Fibroblast of lung (primary cell): ENCODE measurements around the gene ZNF609. TPM values are rescaled to one million over a fixed set of nuclear protein-coding genes. Genes with fewer than 3 reads are reported as not detected.

ENCODE experiments used
- DNase-seq, 2 donors: peaks; one replicate each; pipeline versions ENCODE4 v3.0.0 to v3.0.0-alpha.2; 2010; ENCODE audit warnings: low read depth in 2 of 2
- H2AFZ ChIP-seq: 2 replicates; pipeline ENCODE4 v1.5.1; 2012; ENCODE audit warnings: low read length, control low read depth, inconsistent platforms
- H3K27ac ChIP-seq: 2 replicates; pipeline ENCODE4 v1.5.1; 2011; ENCODE audit warnings: low read length, control low read depth; ENCODE audit not compliant: insufficient read depth
- H3K27me3 ChIP-seq: 2 replicates; pipeline ENCODE4 v1.5.1; 2011; ENCODE audit warnings: mild to moderate bottlenecking, low read length; ENCODE audit not compliant: control insufficient read depth, insufficient read depth
- H3K36me3 ChIP-seq: 2 replicates; pipeline ENCODE4 v1.5.1; 2011; ENCODE audit warnings: low read length; ENCODE audit not compliant: control insufficient read depth, insufficient read depth
- H3K4me1 ChIP-seq: 2 replicates; pipeline ENCODE4 v1.5.1; 2011; ENCODE audit warnings: low read length; ENCODE audit not compliant: control insufficient read depth, insufficient read depth; ENCODE audit errors: extremely low read depth
- H3K4me2 ChIP-seq: 2 replicates; pipeline ENCODE4 v1.5.1; 2011; ENCODE audit warnings: low read length, control low read depth; ENCODE audit not compliant: insufficient read depth; ENCODE audit errors: extremely low read depth
- H3K4me3 ChIP-seq, 4 experiments: fragments of 200-600 bp in 1 of 4; sonication (generic) in 1 of 4; replicated peaks in 1 of 4; 2 replicates each; pipeline ENCODE4 v1.5.1; 2011 to 2016; ENCODE audit warnings: low read length in 4 of 4, low read depth in 3 of 4, mild to moderate bottlenecking in 3 of 4, control low read depth in 2 of 4, inconsistent platforms in 1 of 4, mixed read lengths in 1 of 4; ENCODE audit not compliant: insufficient read depth in 1 of 4; ENCODE audit errors: control extremely low read depth in 1 of 4
- H3K79me2 ChIP-seq: 2 replicates; pipeline ENCODE4 v1.5.1; 2012; ENCODE audit warnings: mild to moderate bottlenecking, low read length, inconsistent platforms; ENCODE audit not compliant: control insufficient read depth, insufficient read depth
- H3K9ac ChIP-seq: 2 replicates; pipeline ENCODE4 v1.5.1; 2011; ENCODE audit warnings: mild to moderate bottlenecking, low read length, control low read depth; ENCODE audit not compliant: insufficient read depth
- H3K9me3 ChIP-seq: 2 replicates; pipeline ENCODE4 v1.5.1; 2012; ENCODE audit warnings: low read depth, low read length; ENCODE audit not compliant: control insufficient read depth, insufficient read depth
- H4K20me1 ChIP-seq: 2 replicates; pipeline ENCODE4 v1.5.1; 2011; ENCODE audit warnings: low read length; ENCODE audit not compliant: control insufficient read depth, insufficient read depth; ENCODE audit errors: extremely low read depth
- EZH2 ChIP-seq: IDR thresholded peaks from 2 replicates; pipeline ENCODE4 v1.5.1; 2012; ENCODE audit warnings: low read length, control low read depth, mild to moderate bottlenecking; ENCODE audit errors: missing control alignments
- polyA plus RNA-seq, 2 donors: library from polyadenylated mRNA; depleted of rRNA in 1 of 2; stranded (reverse) in 1 of 2; unstranded in 1 of 2; fragments of >200 nt; gene quantifications; 2 replicates each; pipeline ENCODE4 v1.2.1, GENCODE V29; 2011 to 2012; ENCODE audit warnings: missing spikeins in 1 of 2
- total RNA-seq: library from RNA; depleted of rRNA; stranded (reverse); fragments of >200 nt; gene quantifications from 2 replicates; pipeline ENCODE4 v1.2.1, GENCODE V29; 2014
- TF ChIP-seq, protein P1 (sequence below), 2 donors: IDR thresholded peaks in 1 of 2; conservative IDR thresholded peaks in 1 of 2; 1 replicate in 1 of 2; 2 replicates in 1 of 2; pipeline ENCODE4 v1.5.1; 2011 to 2012; ENCODE audit warnings: low read length in 2 of 2, control low read depth in 1 of 2, inconsistent platforms in 1 of 2, low read depth in 1 of 2, mild to moderate bottlenecking in 1 of 2

Gene ZNF609
- total and polyA plus RNA-seq, 2 donors (not counting 1 experiment from before 2014, with no cell fraction given) = 10.8 to 14.7 TPM

DNA sequence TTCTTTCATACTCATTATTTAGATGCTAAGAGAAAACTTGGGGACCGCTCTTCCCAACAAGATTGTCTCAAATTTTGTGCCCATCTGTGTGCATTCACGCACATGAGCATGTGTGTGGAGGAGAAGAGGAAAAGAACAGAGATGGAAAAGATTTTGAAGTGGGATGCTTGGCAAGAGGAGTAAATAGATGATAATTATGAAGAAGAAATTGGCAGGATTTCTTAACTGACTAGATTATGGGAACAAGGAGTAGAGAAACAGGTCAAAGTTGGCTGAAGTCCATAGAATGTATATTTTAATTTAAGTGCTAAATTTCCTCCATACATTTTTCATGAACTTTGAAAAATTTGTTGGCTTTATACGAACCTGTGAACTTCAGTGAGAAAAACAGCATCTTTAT lies 100.1 kb downstream of the ZNF609 start:
- Histone ChIP-seq H3K9me3 (no peaks in the 10 kb centered on the region), H3K4me3 (no peak overlapping the region), H3K27ac (no peak overlapping the region), H3K4me2 (no peak overlapping the region), H3K36me3 (no peaks in the 10 kb centered on the region), H3K4me1 (no peaks in the 10 kb centered on the region), H3K27me3 (no peaks in the 10 kb centered on the region), H4K20me1 (no peaks in the 10 kb centered on the region), H2AFZ (no peak overlapping the region), H3K9ac (no peak overlapping the region), H3K79me2 (peaks cover 10% of the 10 kb centered on the region)
- no peak for TF ChIP-seq EZH2
- TF ChIP-seq, protein P1, sequence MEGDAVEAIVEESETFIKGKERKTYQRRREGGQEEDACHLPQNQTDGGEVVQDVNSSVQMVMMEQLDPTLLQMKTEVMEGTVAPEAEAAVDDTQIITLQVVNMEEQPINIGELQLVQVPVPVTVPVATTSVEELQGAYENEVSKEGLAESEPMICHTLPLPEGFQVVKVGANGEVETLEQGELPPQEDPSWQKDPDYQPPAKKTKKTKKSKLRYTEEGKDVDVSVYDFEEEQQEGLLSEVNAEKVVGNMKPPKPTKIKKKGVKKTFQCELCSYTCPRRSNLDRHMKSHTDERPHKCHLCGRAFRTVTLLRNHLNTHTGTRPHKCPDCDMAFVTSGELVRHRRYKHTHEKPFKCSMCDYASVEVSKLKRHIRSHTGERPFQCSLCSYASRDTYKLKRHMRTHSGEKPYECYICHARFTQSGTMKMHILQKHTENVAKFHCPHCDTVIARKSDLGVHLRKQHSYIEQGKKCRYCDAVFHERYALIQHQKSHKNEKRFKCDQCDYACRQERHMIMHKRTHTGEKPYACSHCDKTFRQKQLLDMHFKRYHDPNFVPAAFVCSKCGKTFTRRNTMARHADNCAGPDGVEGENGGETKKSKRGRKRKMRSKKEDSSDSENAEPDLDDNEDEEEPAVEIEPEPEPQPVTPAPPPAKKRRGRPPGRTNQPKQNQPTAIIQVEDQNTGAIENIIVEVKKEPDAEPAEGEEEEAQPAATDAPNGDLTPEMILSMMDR (conservative IDR thresholded peaks at IDR 0.05 in 1 of 2, IDR thresholded peaks at IDR 0.05 in 1 of 2; ENCODE audit: low read depth in 1 of 2, low read length in 2 of 2) = no peak
- no peak for DNase-seq

- H3K4me3 ChIP-seq = no peak overlapping the region
- H3K9me3 ChIP-seq = no peaks in the 10 kb centered on the region
- H3K4me2 ChIP-seq = no peak overlapping the region
- H2AFZ ChIP-seq = no peak overlapping the region
- no peaks in the 10 kb centered on the region for H3K36me3 ChIP-seq
- no peaks in the 10 kb centered on the region for H3K4me1 ChIP-seq
- H3K27me3 ChIP-seq = no peaks in the 10 kb centered on the region
- no peaks in the 10 kb centered on the region for H4K20me1 ChIP-seq
- H3K27ac ChIP-seq = no peak overlapping the region
- TF ChIP-seq, protein P1 (conservative IDR thresholded peaks at IDR 0.05 in 1 of 2, IDR thresholded peaks at IDR 0.05 in 1 of 2; ENCODE audit: low read depth in 1 of 2, low read length in 2 of 2) = no peak
- TF ChIP-seq EZH2 = no peak
- no peak overlapping the region for H3K9ac ChIP-seq
- peaks cover 10% of the 10 kb centered on the region for H3K79me2 ChIP-seq
- DNase-seq = no peak
Measured at GRCh38 chr15:64560998-64561397, 100.6 kb downstream of the ZNF609 start.

DNA sequence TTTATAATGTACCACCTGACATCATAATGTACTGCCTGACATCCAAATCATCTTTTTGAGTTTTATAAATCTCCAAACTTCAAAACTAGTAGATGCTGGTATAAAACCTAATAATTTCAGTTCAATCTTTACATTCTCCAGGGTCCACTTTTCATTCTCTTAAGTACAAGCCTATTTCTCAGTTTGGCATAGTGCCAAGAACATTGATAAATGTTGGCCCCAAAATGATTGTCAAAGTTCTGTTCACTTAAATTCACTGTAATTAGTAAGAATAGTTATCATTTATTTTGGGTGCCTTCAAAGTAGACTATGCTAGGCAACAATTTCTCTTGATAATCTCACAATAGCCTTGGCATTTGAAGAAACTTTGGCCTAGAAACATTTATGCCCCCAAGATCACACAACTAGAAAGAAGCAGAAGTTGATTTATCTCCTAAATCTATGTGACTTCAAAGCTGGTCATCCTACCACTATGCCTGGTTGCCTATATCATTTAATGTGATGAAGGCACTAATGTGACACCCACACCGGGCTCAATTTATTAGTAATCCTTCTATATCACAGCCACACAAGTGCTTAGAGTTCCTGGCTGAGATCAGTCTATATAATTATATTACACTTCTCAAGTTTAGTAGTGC lies 101.7 kb downstream of the ZNF609 start:
- Histone ChIP-seq H3K36me3 (no peaks in the 10 kb centered on the region), H4K20me1 (no peaks in the 10 kb centered on the region), H3K27ac (no peak overlapping the region), H3K9ac (no peak overlapping the region), H2AFZ (no peak overlapping the region), H3K4me3 (no peak overlapping the region), H3K79me2 (peaks cover 10% of the 10 kb centered on the region), H3K4me2 (no peak overlapping the region), H3K27me3 (no peaks in the 10 kb centered on the region), H3K4me1 (peaks cover 2% of the 10 kb centered on the region), H3K9me3 (no peaks in the 10 kb centered on the region)
- DNase-seq = no peak
- no peak for TF ChIP-seq EZH2
